Progenitor cell of endocrine pancreas (in vitro differentiated cells): ENCODE measurements around the gene ABCA7. TPM values are rescaled to one million over a fixed set of nuclear protein-coding genes. Genes with fewer than 3 reads are reported as not detected.
A peak's percentile ranks its signal among the peaks of the same experiment; 100 is the strongest.

ENCODE experiments used
- DNase-seq: peaks from one replicate; pipeline ENCODE4 v3.0.0; 2021; ENCODE audit warnings: low spot score; ENCODE audit not compliant: unreplicated experiment
- H3K27ac Mint-ChIP-seq: 2 replicates; pipeline ENCODE4 v1.8.0; 2021; ENCODE audit warnings: mild to moderate bottlenecking, moderate library complexity, mixed read lengths
- H3K27me3 Mint-ChIP-seq: 2 replicates; pipeline ENCODE4 v1.8.0; 2021; ENCODE audit warnings: mixed read lengths
- H3K36me3 Mint-ChIP-seq: 2 replicates; pipeline ENCODE4 v1.8.0; 2022; ENCODE audit warnings: mixed read lengths; ENCODE audit not compliant: insufficient read depth
- H3K4me1 Mint-ChIP-seq: 2 replicates; pipeline ENCODE4 v1.8.0; 2021; ENCODE audit warnings: low read depth, mixed read lengths
- H3K4me3 Mint-ChIP-seq: 2 replicates; pipeline ENCODE4 v1.8.0; 2021; ENCODE audit warnings: low read depth, mild to moderate bottlenecking, moderate library complexity, mixed read lengths
- H3K9me3 Mint-ChIP-seq: 2 replicates; pipeline ENCODE4 v1.8.0; 2021; ENCODE audit warnings: low read depth, mixed read lengths
- total RNA-seq: library from RNA; stranded (reverse); gene quantifications from 2 replicates; pipeline ENCODE4 v1.2.1, GENCODE V29; 2021
- TF ChIP-seq, protein P1 (sequence below): fragments of 200-600 bp; sonication (generic); IDR thresholded peaks from one replicate; pipeline ENCODE4 v1.5.0; 2021; ENCODE audit warnings: antibody characterized with exemption, mild to moderate bottlenecking; ENCODE audit not compliant: unreplicated experiment

The ABCA7 gene
- total RNA-seq, 1 donor from 2014 or later, result 57.3 TPM

DNA sequence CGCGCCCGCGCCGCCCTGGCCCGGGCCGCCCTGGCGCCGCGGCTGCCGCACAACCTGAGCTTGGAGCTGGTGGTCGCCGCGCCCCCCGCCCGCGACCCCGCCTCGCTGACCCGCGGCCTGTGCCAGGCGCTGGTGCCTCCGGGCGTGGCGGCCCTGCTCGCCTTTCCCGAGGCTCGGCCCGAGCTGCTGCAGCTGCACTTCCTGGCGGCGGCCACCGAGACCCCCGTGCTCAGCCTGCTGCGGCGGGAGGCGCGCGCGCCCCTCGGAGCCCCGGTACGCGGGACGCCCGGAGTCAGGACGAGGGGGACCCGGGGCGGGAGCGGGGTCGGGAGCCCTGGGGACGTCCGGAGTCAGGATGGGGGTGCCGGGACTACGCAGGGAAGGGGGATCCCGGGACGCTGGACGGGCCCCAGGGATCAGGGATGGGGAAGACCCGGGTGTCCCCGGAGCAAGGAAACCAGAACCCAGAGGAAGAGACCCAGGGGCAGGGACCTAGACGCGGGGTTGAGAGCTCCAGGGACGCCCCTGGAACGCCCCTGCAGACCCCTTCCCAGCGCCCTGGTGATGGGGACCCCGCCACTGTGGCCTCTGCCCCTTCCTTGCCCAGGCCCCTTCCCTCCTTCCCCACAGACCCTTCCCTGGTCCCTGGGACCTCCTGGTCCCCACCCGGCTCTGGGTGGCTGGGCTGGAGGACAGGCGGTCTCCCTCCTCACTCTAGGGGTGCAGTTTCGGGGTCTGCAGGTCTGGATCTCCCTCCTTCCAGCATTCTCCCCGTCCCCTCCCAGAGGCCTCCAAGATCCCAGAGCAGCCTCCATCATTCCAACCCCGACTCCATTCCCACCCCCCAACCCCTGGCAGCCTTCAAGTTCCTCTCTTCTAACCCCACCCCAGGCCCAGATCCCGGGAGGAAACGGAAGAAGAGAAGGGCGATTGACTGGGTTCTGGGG lies 39.0 kb upstream of the ABCA7 start:
- Mint-ChIP-seq H3K4me1 (no peaks in the 10 kb centered on the region), H3K4me3 (peak overlapping the region; percentile 35), H3K9me3 (no peaks in the 10 kb centered on the region), H3K36me3 (no peaks in the 10 kb centered on the region), H3K27ac (no peak overlapping the region), H3K27me3 (peaks cover 45% of the 10 kb centered on the region)
- DNase-seq, result no peak
- TF ChIP-seq, protein P1, sequence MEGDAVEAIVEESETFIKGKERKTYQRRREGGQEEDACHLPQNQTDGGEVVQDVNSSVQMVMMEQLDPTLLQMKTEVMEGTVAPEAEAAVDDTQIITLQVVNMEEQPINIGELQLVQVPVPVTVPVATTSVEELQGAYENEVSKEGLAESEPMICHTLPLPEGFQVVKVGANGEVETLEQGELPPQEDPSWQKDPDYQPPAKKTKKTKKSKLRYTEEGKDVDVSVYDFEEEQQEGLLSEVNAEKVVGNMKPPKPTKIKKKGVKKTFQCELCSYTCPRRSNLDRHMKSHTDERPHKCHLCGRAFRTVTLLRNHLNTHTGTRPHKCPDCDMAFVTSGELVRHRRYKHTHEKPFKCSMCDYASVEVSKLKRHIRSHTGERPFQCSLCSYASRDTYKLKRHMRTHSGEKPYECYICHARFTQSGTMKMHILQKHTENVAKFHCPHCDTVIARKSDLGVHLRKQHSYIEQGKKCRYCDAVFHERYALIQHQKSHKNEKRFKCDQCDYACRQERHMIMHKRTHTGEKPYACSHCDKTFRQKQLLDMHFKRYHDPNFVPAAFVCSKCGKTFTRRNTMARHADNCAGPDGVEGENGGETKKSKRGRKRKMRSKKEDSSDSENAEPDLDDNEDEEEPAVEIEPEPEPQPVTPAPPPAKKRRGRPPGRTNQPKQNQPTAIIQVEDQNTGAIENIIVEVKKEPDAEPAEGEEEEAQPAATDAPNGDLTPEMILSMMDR, result no peak

DNA sequence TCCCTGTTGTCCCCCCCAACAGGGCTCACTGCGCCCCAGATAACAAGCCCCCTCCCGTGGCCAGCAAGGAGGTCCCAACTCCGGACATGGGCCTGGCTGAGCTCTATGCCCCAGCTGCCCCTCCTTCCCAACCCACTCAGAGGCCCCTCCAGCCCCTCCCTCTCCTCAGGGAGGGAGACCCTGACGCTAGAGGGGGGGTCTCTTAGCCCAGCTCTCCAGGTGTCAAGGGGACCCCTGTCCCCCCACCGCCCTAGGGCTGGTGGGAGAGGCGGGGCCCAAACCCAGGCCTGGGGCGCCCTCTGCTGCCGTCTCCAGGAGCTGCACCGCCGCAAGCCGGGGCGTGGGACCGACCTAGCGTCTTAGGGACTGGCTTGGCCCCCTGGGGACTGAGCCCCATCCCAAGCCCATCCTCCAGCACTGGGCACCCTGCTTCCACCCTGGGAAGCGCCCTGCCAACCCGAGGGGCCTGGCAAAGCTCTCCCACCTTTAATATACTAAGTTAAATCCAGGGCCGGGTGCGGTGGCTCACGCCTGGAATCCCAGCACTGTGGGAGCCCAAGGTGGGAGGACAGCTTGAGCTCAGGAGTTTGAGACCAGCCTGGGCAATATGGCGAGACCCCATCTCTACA lies 38.3 kb upstream of the ABCA7 start:
- H3K4me3 Mint-ChIP-seq, result no peak overlapping the region
- DNase-seq, result peak; percentile 69
- H3K27me3 Mint-ChIP-seq, result peaks cover 42% of the 10 kb centered on the region
- TF ChIP-seq, protein P1, result peak; percentile 93
- H3K27ac Mint-ChIP-seq, result no peak overlapping the region
- no peaks in the 10 kb centered on the region for H3K9me3 Mint-ChIP-seq
- H3K36me3 Mint-ChIP-seq, result peaks cover 2% of the 10 kb centered on the region
- no peaks in the 10 kb centered on the region for H3K4me1 Mint-ChIP-seq

DNA sequence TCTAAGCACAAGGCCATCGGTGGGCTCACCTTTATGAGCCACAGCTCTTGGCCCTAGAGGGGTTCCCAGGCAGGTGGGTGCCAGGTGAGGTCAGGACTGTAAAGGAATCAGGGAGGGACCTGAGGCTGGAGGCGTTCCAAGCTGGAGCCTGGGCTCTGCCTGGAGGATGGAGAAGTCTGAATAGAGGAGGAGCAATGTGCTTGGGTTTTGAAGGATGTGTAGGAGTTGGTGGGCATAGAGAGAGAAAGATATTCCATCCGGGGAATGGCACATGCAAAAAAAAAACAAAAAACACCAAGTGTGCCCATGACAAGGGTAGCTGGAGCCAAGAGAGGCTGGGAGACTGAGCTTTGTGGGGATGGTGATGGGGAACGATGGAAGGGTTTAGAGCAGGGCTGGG lies 37.3 kb upstream of the ABCA7 start:
- H3K36me3 Mint-ChIP-seq, result peaks cover 5% of the 10 kb centered on the region
- TF ChIP-seq, protein P1, result no peak

DNA sequence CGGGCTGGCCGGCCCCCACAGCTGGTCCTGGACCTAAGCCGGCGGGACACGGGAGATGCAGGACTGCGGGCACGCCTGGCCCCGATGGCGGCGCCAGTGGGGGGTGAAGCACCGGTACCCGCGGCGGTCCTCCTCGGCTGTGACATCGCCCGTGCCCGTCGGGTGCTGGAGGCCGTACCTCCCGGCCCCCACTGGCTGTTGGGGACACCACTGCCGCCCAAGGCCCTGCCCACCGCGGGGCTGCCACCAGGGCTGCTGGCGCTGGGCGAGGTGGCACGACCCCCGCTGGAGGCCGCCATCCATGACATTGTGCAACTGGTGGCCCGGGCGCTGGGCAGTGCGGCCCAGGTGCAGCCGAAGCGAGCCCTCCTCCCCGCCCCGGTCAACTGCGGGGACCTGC lies 36.6 kb upstream of the ABCA7 start:
- H3K36me3 Mint-ChIP-seq, result peaks cover 5% of the 10 kb centered on the region
- no peak overlapping the region for H3K27ac Mint-ChIP-seq
- TF ChIP-seq, protein P1, result no peak
- no peak for DNase-seq
- H3K27me3 Mint-ChIP-seq, result peaks cover 29% of the 10 kb centered on the region
- H3K9me3 Mint-ChIP-seq, result no peaks in the 10 kb centered on the region
- no peaks in the 10 kb centered on the region for H3K4me1 Mint-ChIP-seq
- H3K4me3 Mint-ChIP-seq, result no peak overlapping the region

More for the DNA sequence above, 37.3 kb upstream of the ABCA7 start:
- H3K4me1 Mint-ChIP-seq, result no peaks in the 10 kb centered on the region
- H3K4me3 Mint-ChIP-seq, result no peak overlapping the region
- DNase-seq, result no peak
- peaks cover 36% of the 10 kb centered on the region for H3K27me3 Mint-ChIP-seq
- H3K9me3 Mint-ChIP-seq, result no peaks in the 10 kb centered on the region
- no peak overlapping the region for H3K27ac Mint-ChIP-seq

DNA sequence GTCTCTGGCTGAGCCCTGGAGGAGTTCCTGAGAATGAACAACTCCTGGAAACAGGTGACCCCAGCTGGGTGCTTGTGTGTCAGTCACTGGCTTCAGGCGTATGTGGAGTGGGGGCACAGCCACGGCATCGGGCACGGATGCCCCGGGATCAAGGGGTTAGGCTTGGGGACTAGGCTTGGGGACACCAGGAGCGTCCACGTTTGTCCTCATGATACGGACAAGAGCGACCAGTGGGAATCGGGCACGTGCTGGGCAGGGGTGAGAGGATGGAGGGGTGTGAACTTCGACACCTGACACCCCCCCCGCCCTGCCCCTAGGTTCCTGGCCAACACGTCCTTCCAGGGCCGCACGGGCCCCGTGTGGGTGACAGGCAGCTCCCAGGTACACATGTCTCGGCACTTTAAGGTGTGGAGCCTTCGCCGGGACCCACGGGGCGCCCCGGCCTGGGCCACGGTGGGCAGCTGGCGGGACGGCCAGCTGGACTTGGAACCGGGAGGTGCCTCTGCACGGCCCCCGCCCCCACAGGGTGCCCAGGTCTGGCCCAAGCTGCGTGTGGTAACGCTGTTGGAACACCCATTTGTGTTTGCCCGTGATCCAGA lies 35.6 kb upstream of the ABCA7 start:
- no peak overlapping the region for H3K4me3 Mint-ChIP-seq
- H3K27me3 Mint-ChIP-seq, result peaks cover 20% of the 10 kb centered on the region
- no peaks in the 10 kb centered on the region for H3K4me1 Mint-ChIP-seq
- no peak for DNase-seq
- no peaks in the 10 kb centered on the region for H3K9me3 Mint-ChIP-seq
- peaks cover 5% of the 10 kb centered on the region for H3K36me3 Mint-ChIP-seq
- no peak overlapping the region for H3K27ac Mint-ChIP-seq
- TF ChIP-seq, protein P1, result no peak
